Measurements from ENCODE around the gene MANF.

DNA sequence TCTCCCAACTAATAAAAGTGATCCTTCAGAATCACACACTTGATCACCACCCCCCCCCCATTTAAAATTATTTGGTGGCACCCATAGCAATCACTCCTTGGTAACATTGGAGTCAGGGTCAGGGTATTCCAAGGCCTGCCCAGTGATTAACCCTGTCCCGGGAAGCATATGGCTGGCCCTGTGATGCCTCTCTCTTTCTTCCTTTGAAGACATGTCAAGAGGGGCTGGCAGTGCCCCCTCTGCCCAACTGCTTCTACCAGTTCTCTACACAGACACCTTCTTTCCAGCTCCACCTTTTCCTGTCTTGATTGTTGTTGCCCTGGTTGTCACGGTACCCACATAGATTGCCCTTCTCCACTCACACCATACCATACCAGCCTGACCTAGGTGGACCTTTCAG lies 30.9 kb upstream of the MANF start:
- TF ChIP-seq, protein P1, sequence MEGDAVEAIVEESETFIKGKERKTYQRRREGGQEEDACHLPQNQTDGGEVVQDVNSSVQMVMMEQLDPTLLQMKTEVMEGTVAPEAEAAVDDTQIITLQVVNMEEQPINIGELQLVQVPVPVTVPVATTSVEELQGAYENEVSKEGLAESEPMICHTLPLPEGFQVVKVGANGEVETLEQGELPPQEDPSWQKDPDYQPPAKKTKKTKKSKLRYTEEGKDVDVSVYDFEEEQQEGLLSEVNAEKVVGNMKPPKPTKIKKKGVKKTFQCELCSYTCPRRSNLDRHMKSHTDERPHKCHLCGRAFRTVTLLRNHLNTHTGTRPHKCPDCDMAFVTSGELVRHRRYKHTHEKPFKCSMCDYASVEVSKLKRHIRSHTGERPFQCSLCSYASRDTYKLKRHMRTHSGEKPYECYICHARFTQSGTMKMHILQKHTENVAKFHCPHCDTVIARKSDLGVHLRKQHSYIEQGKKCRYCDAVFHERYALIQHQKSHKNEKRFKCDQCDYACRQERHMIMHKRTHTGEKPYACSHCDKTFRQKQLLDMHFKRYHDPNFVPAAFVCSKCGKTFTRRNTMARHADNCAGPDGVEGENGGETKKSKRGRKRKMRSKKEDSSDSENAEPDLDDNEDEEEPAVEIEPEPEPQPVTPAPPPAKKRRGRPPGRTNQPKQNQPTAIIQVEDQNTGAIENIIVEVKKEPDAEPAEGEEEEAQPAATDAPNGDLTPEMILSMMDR (IDR thresholded peaks at IDR 0.05; ENCODE audit: insufficient read depth, low read length, poor library complexity, severe bottlenecking): no peak
- TF ChIP-seq EZH2phosphoT487 (conservative IDR thresholded peaks at IDR 0.05; ENCODE audit: low read length): no peak

Data from SU-DHL-6 (cell line).